ENCODE measurements around the gene RASL10B. TPM values are rescaled to one million over a fixed set of nuclear protein-coding genes. Genes with fewer than 3 reads are reported as not detected.

Gene RASL10B
- total RNA-seq, 6 experiments from 2014 or later = 1.7 to 5.0 (median 1.8) TPM

DNA sequence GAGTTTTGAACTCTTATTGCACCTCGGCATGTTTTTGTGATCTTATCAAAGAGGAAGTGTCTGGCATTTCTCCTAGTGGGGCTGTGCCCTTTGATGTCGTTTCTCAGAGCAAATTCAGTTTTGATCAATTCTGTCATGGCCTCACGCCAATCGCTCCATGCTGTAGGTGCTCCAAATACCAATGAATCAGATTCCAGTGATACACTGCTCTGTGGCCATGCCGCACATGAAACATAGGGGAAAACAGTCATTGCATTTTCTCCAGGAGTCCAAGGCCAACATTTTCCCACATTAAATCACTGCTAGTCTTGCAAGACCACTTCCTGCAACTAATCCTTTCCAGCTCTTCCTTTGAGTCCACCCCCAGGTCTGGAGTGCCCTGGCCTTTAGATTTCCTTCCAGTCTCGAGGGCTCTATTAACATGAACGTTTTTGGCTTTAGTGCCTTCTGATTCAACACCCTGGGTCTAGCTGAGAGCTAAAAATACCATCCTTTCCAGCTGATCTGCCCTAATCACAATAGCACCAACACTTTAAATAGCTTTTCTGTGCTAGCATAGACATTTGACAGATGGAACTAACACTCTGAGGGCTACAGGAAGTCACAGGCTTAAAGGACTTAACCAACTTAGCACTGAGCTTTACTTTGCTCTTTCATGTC, 18.2 kb upstream of the RASL10B start:
- H3K9me3 Mint-ChIP-seq = no peaks in the 10 kb centered on the region
- no peak overlapping the region for H3K4me3 Mint-ChIP-seq
- H3K36me3 Mint-ChIP-seq (ENCODE audit: low read depth) = peaks cover 10% of the 10 kb centered on the region
- H3K27me3 Mint-ChIP-seq (ENCODE audit: insufficient read depth) = no peaks in the 10 kb centered on the region
- DNase-seq = peak; percentile 88
- peaks cover 10% of the 10 kb centered on the region for H3K4me1 Mint-ChIP-seq (ENCODE audit: low read depth)
- no peak overlapping the region for H3K27ac Mint-ChIP-seq
- TF ChIP-seq, protein P1, sequence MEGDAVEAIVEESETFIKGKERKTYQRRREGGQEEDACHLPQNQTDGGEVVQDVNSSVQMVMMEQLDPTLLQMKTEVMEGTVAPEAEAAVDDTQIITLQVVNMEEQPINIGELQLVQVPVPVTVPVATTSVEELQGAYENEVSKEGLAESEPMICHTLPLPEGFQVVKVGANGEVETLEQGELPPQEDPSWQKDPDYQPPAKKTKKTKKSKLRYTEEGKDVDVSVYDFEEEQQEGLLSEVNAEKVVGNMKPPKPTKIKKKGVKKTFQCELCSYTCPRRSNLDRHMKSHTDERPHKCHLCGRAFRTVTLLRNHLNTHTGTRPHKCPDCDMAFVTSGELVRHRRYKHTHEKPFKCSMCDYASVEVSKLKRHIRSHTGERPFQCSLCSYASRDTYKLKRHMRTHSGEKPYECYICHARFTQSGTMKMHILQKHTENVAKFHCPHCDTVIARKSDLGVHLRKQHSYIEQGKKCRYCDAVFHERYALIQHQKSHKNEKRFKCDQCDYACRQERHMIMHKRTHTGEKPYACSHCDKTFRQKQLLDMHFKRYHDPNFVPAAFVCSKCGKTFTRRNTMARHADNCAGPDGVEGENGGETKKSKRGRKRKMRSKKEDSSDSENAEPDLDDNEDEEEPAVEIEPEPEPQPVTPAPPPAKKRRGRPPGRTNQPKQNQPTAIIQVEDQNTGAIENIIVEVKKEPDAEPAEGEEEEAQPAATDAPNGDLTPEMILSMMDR (IDR thresholded peaks at IDR 0.05) = no peak

GRCh38 chr17:35714988-35715387, 16.5 kb upstream of the RASL10B start:
- peaks cover 10% of the 10 kb centered on the region for H3K4me1 Mint-ChIP-seq (ENCODE audit: low read depth)
- TF ChIP-seq, protein P1 (IDR thresholded peaks at IDR 0.05) = no peak
- no peak for DNase-seq
- no peaks in the 10 kb centered on the region for H3K9me3 Mint-ChIP-seq
- no peak overlapping the region for H3K27ac Mint-ChIP-seq
- peaks cover 10% of the 10 kb centered on the region for H3K36me3 Mint-ChIP-seq (ENCODE audit: low read depth)
- H3K27me3 Mint-ChIP-seq (ENCODE audit: insufficient read depth) = no peaks in the 10 kb centered on the region
- H3K4me3 Mint-ChIP-seq = no peak overlapping the region

- Mint-ChIP-seq H3K27me3 (ENCODE audit: insufficient read depth) (no peaks in the 10 kb centered on the region), H3K27ac (no peak overlapping the region)
Measured at GRCh38 chr17:35715416-35715815, 16.0 kb upstream of the RASL10B start.

GRCh38 chr17:35716173-35716572, 15.3 kb upstream of the RASL10B start:
- Mint-ChIP-seq H3K36me3 (ENCODE audit: low read depth) (peaks cover 5% of the 10 kb centered on the region), H3K4me3 (no peak overlapping the region), H3K4me1 (ENCODE audit: low read depth) (peaks cover 8% of the 10 kb centered on the region), H3K9me3 (no peaks in the 10 kb centered on the region), H3K27ac (no peak overlapping the region), H3K27me3 (ENCODE audit: insufficient read depth) (no peaks in the 10 kb centered on the region)
- TF ChIP-seq, protein P1 (IDR thresholded peaks at IDR 0.05) = no peak
- no peak for DNase-seq

More at GRCh38 chr17:35715416-35715815, 16.0 kb upstream of the RASL10B start:
- TF ChIP-seq, protein P1 (IDR thresholded peaks at IDR 0.05) = no peak
- H3K9me3 Mint-ChIP-seq = no peaks in the 10 kb centered on the region
- H3K4me1 Mint-ChIP-seq (ENCODE audit: low read depth) = peaks cover 10% of the 10 kb centered on the region
- peaks cover 8% of the 10 kb centered on the region for H3K36me3 Mint-ChIP-seq (ENCODE audit: low read depth)
- DNase-seq = no peak
- H3K4me3 Mint-ChIP-seq = no peak overlapping the region

DNA sequence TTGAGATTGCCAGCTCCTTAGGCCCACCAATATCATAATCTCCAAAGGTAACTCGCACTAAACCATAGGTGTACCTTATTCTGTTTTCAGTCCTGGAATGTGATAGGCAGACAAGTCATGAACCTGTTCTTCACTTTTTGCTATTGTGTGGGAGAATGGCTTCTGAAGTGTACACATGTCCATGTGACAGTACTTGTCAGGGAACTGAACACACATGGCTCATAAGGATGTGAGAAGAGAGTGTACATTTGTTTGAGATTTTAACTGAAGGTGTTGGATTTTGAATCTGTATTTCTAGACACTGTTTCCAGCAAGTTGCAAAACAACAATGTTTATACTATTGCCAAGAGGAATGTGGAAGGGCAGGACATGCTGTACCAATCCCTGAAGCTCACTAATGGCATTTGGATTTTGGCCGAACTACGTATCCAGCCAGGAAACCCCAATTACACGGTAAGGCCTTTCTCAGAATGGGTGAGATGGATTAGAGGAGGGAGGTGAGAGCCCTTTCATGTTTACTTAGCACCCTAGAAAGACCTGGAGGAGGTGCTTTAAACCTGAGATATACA, 14.5 kb upstream of the RASL10B start:
- TF ChIP-seq, protein P1 (IDR thresholded peaks at IDR 0.05) = no peak
- H3K27me3 Mint-ChIP-seq (ENCODE audit: insufficient read depth) = no peaks in the 10 kb centered on the region
- no peak for DNase-seq
- H3K27ac Mint-ChIP-seq = no peak overlapping the region
- H3K36me3 Mint-ChIP-seq (ENCODE audit: low read depth) = peaks cover 5% of the 10 kb centered on the region; the same call in 1 of the 2 replicates
- peaks cover 6% of the 10 kb centered on the region for H3K4me1 Mint-ChIP-seq (ENCODE audit: low read depth)
- H3K4me3 Mint-ChIP-seq = no peak overlapping the region
- no peaks in the 10 kb centered on the region for H3K9me3 Mint-ChIP-seq

Measured in HFFc6 (cell line).